ENCODE measurements around the gene NUP93. TPM values are rescaled to one million over a fixed set of nuclear protein-coding genes. Genes with fewer than 3 reads are reported as not detected.
"Not testable (repeated sequence)": the region's sequence is repeated elsewhere in the genome, so short reads cannot be mapped to it uniquely, and the experiment has no call there.

NUP93 gene
- polyA plus RNA-seq, 4 donors, result 71.2 to 81.7 (median 72.5) TPM

DNA sequence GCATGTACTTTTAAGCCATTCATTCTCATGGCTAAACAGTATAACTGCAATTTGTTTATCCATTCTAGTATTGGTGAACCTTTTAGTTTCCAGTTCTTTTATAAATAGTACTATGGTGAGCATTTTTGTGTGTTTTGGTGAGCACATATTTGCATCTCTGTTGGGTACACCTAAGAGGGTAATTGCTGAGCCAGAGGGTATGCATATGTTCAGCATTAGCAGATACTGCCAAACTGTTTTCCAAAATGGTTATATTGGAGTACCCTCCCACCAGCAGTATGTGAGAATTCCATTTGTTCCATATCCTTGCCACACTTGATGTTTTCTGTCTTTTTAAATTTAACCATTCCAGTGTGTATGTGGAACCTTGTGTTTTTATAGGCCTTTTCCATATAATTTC, 81.0 kb downstream of the NUP93 start:
- no peak for DNase-seq (ENCODE audit: low read depth in 4 of 4, low spot score in 3 of 4)

DNA sequence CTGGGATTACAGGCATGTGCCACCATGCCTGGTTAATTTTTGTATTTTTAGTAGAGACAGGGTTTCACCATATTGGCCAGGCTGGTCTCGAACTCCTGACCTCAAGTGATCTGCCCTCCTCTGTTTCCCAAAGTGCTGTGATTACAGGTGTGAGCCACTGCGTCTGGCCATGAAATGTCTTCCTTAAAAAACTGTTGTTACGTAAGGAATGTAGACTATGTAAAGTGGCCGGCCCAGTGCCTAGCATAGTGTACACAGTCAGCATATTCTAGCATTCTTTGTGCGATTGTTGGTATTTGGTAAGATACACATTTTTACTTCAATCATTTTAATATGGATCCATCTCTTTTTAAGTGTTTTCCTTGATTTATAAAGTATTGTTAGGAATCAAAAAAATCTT, 81.7 kb downstream of the NUP93 start:
- DNase-seq (ENCODE audit: low read depth in 4 of 4, low spot score in 3 of 4), result not testable (repeated sequence)

DNA sequence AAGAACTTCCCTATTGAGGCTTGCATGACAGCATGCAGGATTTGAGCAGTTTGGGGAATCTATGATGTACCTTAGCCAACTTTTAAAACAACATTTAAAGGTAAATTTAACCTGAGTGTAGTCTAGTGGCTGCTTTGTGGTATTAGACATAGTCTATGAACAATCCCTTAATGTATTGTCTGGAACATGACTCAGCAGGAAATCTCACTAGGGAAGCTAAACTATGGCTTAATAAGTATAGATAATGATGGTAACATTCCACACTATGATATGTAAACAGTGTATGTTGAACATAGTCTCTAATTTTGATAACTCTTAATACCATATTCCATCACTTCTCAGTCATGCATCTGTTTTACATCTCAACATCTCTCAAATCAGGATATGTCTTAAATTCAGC, 83.0 kb downstream of the NUP93 start:
- no peak for DNase-seq (ENCODE audit: low read depth in 4 of 4, low spot score in 3 of 4)

DNA sequence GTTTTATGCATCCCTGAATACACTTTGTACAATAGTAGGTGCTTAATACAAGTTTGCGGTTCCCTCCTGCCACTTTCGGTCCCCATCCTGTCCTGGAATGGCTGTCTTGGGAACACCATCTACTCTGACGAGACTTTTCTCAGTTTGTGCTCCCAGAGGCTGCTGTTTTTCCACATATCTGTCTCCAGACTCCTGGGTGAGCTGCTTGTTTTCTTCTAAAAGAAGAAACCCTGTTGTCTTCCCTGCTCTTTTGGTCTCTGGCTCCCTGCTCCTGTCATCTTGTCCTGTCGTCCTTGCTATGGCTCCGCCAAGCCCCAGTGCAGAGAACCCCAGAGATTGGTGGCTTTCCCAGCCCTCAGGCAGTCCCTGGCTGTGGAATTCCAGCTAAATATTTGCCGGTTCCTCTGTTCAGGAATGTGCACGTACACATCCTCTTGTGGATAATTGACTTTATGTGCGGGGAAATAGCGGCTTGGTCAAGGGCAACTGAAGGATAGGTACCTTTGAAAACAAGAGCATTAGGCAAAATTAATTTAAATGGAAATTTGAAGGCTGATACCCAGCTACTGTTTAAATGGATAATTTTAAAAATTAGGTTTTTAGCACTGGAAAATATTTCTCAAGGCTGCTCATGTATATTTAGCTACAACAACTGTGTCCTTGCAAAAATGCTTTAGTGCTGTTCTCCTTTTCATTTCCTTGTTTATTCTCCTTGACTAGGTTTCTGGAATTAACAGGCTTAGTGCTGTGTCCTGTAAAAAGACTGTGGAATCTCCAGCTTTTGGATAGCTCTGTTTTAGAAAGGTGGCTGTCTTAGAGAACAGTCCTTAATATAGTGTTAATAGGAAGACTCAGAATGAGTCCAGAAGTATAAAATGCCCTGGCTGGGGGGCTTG, 84.9 kb downstream of the NUP93 start:
- DNase-seq (ENCODE audit: low read depth in 4 of 4, low spot score in 3 of 4), result peak in 3 of 4 donors; percentile 16 to 22 (median 22)

DNA sequence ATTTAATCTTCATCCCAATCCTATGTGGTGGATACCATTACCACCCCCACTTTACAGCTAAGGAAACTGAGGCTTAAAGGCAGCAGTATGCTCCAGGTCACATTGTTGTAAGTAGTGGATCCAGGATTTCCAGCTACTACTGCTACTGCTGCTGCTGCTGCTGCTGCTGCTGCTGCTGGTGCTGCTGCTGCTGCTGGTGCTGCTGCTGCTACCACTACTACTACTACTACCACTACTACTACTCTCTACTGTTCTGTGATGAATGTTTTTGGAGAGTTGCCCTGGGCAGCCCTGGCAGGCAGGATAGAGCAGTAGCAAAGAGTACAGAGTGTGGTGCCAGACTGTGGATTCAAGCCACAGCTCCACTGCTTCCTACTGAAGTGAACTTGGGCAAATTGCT, 85.8 kb downstream of the NUP93 start:
- no peak for DNase-seq (ENCODE audit: low read depth in 4 of 4, low spot score in 3 of 4)

DNA sequence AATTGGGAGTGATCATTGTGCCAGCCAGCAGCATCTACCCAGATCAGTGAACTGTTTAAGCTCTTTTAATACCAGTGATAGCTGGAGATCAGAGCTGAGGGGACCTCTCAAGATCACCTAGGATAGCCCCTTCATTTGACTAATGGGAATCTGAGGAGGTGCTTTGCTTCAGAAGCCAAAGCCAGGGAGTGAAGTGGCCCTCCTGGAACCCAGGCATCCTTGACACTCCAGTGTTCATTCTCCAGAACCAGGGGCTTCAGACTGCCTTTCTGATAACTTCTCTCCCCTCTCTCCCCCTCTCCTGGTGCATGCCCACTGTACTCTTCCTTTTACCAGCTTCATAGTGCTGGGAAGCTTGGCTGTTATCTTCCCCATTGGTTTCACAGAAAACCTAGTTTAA, 87.1 kb downstream of the NUP93 start:
- DNase-seq (ENCODE audit: low read depth in 4 of 4, low spot score in 3 of 4), result no peak

DNA sequence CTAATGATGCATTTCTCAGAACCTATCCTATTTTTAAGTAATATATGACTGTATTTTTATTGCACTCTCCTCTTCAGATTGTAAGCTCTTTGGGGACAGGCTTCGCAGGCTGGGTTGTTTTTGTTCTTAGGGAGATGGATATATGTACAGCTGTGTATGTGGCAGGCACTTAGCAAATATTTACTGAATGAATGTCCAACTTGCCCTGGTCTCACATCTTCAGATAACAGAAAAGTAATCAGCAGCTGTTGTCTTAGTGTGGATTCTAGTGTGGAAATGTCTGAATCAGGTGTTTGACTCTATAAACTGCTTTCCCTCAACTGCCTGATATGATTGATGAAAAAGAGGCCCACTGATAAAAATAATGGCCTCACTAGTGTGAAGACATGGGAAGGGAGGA, 88.0 kb downstream of the NUP93 start:
- no peak for DNase-seq (ENCODE audit: low read depth in 4 of 4, low spot score in 3 of 4)

DNA sequence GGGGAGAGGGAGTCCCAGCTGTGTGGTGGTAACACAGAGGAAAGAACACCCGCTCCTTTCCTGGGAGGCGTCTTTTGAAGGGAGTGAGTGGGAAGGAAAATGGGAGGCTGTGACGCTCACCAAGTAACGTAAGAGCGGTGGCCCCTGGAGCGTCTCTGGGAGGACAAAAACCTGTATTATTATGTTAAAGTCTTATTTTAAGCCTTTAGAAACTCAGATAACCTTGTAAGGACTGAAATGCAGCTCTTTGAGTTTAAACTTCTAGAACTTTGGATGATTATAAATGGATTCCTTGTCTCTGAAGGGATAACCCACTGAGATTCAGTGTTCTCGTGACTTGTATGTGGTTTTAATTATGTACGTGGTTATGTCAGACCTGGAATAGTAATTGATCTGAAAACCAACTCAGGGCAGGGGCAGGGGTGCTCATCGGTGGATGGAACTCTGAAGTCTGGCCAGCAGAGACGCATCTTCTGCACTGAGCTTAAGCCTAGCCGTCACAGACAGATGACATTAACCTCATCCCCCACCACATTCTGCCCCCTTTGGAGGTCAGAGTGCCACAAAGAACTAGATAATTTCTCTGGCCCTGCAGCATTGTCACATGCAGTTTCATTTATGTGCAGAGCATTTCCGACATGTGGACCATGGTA, 93.3 kb downstream of the NUP93 start:
- DNase-seq (ENCODE audit: low read depth in 4 of 4, low spot score in 3 of 4), result no peak

DNA sequence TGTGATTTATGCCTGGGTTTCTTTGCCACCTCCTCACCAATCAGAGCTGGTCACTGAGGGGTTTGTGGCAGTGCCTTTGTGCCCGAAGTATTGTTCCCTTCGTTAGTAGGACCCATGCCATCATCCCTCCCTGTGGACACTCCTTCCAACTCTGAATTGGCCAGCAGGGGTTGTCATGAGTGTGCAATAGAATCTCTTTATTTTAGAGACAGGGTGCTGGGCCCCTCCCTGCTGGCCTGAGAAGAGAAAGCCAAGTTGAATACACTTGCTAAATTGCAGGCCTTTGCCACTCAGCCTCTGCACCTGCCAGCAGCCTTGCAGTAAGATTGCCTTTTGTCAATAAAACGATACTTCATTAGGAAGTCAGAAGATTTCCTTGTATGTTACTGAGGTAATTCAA, 94.4 kb downstream of the NUP93 start:
- DNase-seq (ENCODE audit: low read depth in 4 of 4, low spot score in 3 of 4), result no peak

DNA sequence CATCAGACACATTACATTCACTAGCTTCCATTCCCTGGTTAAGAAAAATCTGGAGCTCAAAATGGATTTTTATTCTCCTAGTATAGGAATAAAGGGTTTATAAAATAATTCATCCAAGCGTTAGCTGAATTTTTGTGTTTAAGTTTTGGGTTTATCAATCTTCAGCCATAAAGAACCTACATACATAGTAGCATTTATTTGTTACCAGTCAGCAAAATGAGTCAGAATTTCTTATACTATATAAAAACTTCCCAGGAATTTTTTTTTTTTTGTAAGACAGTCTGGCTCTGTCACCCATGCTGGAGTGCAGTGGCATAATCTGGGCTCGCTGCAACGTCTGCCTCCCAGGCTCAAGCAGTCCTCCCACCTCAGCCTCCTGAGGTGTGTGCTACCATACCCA, 94.9 kb downstream of the NUP93 start:
- DNase-seq (ENCODE audit: low read depth in 4 of 4, low spot score in 3 of 4), result no peak

DNA sequence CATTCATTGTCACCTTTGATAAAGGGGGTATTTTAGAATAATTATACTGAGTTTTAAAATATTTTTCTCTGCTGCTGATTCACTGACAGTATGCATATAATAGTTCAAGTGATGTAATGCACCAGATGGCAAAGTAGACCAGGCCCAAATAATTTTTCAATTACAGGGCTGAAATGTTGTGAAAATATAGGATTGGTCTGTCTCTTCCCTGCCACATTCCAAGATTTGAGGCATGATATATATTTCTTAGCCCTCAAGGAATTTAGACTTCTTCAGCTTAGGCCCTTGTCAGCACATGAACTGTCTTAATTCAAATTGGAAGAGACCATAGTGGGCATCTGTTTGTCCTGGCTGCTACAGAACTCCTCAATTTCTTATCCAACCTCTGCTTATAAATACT, 95.9 kb downstream of the NUP93 start:
- no peak for DNase-seq (ENCODE audit: low read depth in 4 of 4, low spot score in 3 of 4)

DNA sequence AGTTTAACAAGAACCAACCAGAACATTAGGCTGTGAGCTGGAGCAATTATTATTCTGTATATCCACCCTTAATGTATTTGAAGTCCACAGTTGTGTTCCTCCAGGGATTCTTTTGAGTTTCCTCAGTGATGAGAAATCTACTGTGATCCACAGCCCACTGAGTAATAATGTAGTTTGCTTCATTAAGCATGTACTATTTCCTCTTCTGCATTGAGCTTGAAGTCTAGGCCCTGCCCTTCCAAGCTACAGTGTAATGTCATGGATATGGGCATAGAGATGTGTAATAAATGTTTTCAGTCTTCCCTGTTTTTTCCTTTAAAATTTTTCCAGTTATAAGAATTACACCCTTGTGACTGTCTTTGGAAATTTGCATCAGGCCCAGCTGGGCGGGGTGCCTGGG, 98.7 kb downstream of the NUP93 start:
- DNase-seq (ENCODE audit: low read depth in 4 of 4, low spot score in 3 of 4), result no peak

DNA sequence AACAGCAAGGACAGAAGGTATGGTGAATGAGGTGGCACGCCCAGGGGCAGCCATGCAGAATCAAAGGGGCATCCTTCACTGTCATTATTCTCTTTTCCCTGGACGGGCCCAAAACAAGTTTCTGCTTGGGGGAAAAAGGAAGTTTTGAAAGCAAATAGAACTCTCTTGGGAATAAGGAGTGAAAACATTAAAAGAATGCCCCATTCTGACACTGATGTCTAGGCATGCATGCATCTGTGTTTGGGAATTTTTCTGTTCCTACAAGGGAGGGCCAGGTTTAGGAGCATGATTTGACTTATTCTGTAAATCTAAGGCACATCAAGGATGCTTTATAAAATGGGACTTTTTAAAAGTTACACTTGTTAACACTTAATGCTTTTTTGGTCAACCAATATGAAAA, 100.7 kb downstream of the NUP93 start:
- DNase-seq (ENCODE audit: low read depth in 4 of 4, low spot score in 3 of 4), result no peak

DNA sequence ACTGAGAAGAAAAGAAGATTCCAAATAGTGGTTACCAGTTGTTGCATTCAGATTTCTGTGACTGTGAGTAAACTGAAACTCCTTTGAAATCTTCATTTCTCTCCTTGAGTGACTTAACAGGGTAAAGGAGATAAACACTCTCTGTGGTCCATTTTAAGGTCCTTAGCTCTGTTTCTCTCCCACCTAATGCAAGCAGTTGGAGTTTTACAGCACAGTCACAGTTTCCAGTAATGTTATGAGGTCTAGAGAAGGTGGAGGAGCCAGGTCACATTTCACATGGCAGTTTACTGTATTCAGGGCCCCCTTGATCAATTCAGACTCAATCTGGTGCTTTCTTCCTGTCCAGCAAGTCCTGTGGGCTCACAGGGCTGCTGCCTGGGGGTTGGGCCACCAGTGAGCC, 102.8 kb downstream of the NUP93 start:
- DNase-seq (ENCODE audit: low read depth in 4 of 4, low spot score in 3 of 4), result no peak

DNA sequence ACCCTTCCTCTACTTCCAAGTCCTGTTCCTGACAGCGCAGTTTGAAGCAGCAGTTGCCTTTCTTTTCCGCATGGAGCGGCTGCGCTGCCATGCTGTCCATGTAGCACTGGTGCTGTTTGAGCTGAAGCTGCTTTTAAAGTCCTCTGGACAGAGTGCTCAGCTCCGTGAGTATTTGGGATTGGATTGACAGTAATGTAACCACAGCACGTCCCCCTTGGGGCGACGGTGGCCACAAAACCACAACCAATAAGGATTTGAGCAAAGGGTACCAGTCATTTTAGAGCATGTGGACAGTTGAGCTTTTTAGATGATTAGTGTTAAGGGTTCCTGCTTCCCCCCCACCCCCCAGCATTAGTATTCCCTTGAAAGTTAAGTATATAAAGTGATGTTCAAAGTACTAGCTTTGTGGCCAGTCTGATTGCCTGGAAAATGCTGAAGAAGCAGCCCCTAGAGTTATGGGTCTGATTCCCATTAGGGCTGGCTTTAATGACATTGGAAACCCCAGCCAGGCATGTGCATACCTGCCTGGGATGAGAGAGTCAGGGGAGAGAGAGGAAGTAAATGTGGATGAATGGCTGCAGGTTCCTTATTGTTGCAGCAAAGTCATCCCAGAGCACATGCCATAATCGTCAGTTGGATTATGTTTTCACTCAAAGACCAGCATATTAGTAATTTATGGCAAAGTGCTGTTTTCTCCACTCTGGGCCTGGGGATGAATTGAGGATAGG, 103.5 kb downstream of the NUP93 start:
- no peak for DNase-seq (ENCODE audit: low read depth in 4 of 4, low spot score in 3 of 4)

DNA sequence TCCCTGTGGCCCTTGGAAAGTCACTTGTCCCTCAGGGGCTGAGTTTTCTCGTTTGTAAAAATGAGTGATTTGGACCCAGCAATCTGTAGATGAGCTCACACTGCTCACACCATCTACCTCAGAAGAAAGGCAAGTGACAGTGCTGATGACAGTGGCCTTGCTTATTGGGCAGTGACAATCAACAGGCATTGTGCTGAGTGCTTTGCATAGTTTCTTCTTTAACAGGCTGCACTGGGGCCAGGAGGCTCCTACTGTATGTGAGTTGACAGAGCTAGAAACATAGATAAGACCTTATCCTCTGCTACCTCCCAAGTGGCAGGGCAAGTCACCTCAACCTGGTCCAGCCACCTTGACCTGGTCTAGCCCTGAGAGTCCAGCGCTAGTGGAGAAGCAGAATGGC, 105.4 kb downstream of the NUP93 start:
- no peak for DNase-seq (ENCODE audit: low read depth in 4 of 4, low spot score in 3 of 4)

DNA sequence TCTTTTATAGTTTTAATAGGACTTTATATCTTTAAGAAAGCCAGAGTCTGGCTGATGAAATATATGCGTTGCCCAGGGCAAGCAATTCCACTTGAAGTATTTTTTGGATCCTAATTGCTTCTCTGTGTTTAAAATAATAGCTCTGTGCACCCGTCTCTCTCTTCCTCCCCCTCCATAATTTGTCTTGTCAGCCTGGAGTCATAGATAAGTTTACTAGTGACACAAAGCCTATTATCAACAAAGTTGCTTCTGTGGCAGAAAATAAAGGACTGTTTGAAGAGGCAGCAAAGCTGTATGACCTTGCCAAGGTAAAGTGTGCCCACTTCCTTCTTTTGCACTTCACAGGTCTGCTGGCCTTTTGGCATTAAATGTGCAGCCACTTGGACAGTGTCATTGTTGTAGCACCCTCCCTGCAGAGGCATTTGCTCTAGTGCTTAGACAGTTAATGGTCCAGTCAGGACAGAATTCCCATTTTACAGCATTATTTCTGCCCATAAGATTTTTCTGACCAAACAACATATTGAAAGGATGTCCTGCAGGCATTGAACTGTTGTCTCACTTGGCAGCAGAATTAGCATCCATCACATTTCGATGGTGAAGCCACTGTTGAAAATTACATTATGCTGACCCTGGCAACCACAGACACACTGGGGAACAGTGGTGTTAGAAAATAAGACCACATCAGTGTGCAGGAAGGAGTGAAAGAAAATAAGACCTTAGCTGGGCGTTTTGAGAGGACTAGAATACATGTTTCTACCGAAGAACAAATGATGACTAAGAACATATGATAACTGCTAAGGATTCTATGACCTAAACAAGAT, 106.7 kb downstream of the NUP93 start:
- no peak for DNase-seq (ENCODE audit: low read depth in 4 of 4, low spot score in 3 of 4)

DNA sequence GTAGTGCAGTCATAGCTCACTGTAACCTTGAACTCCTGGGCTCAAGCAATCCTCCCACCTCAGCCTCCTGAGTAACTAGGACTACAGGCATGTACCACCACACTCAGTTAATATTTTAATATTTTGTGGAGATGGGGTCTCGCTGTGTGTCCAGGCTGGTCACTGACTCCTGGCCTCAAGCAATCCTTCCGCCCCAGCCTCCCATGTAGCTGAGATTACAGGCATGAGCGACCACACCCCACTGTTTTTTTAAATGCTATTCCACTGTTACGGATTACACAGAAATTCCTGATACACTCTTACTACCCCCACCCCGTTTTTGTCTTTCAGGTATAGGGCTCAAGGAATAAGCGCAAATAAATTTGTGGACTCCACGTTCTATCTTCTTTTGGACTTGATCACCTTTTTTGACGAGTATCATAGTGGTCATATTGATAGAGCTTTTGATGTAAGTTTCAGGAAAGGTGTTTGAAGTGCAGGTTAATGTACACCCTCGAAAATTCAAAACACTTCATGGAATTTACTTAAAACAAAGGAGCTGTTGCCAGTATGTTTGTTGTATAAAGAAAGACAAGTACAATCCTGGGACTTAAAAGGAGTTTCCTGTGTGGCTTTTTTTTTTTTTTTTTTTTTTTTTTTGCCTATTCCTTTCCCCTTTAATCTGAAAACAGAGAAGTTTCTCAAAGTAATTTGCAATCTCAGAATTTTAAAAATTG, 108.9 kb downstream of the NUP93 start:
- DNase-seq (ENCODE audit: low read depth in 4 of 4, low spot score in 3 of 4), result no peak

DNA sequence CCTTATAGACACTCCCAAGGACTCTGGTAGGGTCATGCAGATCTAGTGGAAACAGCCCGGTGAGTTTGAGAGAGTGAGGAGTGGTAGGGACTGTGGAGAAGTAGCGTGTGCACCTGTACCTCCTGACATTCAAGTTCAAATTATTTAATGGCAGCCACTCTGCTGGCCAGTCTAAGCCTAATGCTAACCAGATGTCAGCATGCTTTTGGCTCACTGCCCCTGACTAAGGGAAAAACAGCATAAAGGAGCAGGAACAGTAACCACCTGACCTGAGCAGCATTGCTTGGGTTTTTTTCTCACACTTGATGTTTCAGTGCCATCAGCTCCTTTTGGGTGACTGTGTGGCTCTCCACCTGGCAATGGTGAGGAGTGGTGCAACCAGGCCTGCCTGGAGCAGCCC, 111.3 kb downstream of the NUP93 start:
- DNase-seq (ENCODE audit: low read depth in 4 of 4, low spot score in 3 of 4), result no peak

DNA sequence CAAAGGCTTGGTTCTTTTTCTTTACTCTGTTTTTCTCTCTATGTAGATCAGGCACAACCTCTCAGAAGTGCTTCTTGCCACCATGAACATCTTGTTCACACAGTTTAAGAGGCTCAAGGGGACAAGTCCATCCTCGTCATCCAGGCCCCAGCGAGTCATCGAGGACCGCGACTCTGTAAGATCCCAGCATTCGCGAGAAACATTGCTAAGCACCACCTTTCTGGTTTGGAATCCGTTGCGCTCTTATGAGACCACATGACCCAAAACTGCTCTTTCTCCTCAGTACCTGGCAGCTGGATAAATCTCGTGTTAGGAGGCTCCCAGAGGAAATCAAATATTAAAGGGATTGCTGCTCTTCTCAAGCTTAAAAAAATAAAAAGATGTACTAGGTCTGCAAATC, 111.7 kb downstream of the NUP93 start:
- DNase-seq (ENCODE audit: low read depth in 4 of 4, low spot score in 3 of 4), result no peak

All from right renal pelvis (tissue), 4 donors.